ENCODE results near the gene AAK1.

GRCh38 chr2:69452687-69453086 is 190.9 kb downstream of the AAK1 start:
- TF ChIP-seq, protein P1, sequence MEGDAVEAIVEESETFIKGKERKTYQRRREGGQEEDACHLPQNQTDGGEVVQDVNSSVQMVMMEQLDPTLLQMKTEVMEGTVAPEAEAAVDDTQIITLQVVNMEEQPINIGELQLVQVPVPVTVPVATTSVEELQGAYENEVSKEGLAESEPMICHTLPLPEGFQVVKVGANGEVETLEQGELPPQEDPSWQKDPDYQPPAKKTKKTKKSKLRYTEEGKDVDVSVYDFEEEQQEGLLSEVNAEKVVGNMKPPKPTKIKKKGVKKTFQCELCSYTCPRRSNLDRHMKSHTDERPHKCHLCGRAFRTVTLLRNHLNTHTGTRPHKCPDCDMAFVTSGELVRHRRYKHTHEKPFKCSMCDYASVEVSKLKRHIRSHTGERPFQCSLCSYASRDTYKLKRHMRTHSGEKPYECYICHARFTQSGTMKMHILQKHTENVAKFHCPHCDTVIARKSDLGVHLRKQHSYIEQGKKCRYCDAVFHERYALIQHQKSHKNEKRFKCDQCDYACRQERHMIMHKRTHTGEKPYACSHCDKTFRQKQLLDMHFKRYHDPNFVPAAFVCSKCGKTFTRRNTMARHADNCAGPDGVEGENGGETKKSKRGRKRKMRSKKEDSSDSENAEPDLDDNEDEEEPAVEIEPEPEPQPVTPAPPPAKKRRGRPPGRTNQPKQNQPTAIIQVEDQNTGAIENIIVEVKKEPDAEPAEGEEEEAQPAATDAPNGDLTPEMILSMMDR (optimal IDR thresholded peaks at IDR 0.05 in 1 of 3, IDR thresholded peaks at IDR 0.05 in 1 of 3, conservative IDR thresholded peaks at IDR 0.05 in 1 of 3; ENCODE audit: extremely low read depth in 1 of 3, insufficient read depth in 2 of 3, low read length in 3 of 3), result no peak
- no peak for TF ChIP-seq EZH2 (IDR thresholded peaks at IDR 0.05; ENCODE audit: low read length)

Data from keratinocyte (primary cell).